AG04449 (cell line): ENCODE results near the gene PTPRK.

Source experiments
- CTCF ChIA-PET: fragments of 350-600 bp; formaldehyde crosslinking; extraction: SDS; loops from one replicate; lab custom pipeline; 2021; ENCODE audit warnings: antibody characterized with exemption; lab: Yijun Ruan, JAX
- POLR2A ChIA-PET: fragments of 400-600, 350-600 bp; formaldehyde crosslinking; extraction: SDS; loops from one replicate; lab custom pipeline; 2020; ENCODE audit warnings: antibody characterized with exemption, inconsistent platforms; lab: Yijun Ruan, JAX
- DNase-seq: peaks from one replicate; pipeline ENCODE4 v3.0.0-alpha.2; 2010; ENCODE audit warnings: low read depth, low spot score
- H3K4me3 ChIP-seq: 2 replicates; pipeline ENCODE4 v1.5.1; 2011; ENCODE audit warnings: low read depth, mild to moderate bottlenecking, control low read depth, low read length
- CTCF ChIP-seq: IDR thresholded peaks from one replicate; pipeline ENCODE4 v1.5.1; 2011; ENCODE audit warnings: mild to moderate bottlenecking, moderate library complexity, low read length, control low read depth, inconsistent platforms; ENCODE audit not compliant: insufficient read depth; ENCODE audit errors: missing control alignments

The PTPRK gene

GRCh38 chr6:128303870-128304269 is 216.5 kb downstream of the PTPRK start:
- H3K4me3 ChIP-seq, result no peak overlapping the region
- CTCF ChIA-PET, result no interaction called here
- no peak for DNase-seq
- POLR2A ChIA-PET, result no interaction called here
- no peak for TF ChIP-seq CTCF

- POLR2A ChIA-PET, result no interaction called here
- no peak for DNase-seq
- no peak overlapping the region for H3K4me3 ChIP-seq
- CTCF ChIA-PET, result no interaction called here
- no peak for TF ChIP-seq CTCF
Observed at GRCh38 chr6:128302942-128303341, 217.5 kb downstream of the PTPRK start.

- DNase-seq, result no peak
- CTCF ChIA-PET, result interaction anchor here (1.2 kb wide), 1 partner anchor 42 kb away, joined by 3 read pairs; no protein-coding TSS in a partner anchor
- TF ChIP-seq CTCF, result no peak
- POLR2A ChIA-PET, result no interaction called here
- no peak overlapping the region for H3K4me3 ChIP-seq
Observed at GRCh38 chr6:128295670-128296069, 224.7 kb downstream of the PTPRK start.

- TF ChIP-seq CTCF, result no peak
- no peak overlapping the region for H3K4me3 ChIP-seq
- CTCF ChIA-PET, result no interaction called here
- DNase-seq, result no peak
- POLR2A ChIA-PET, result no interaction called here
Observed at GRCh38 chr6:128290221-128290620, 230.2 kb downstream of the PTPRK start.

GRCh38 chr6:128284128-128284527 is 236.3 kb downstream of the PTPRK start:
- no peak for TF ChIP-seq CTCF
- CTCF ChIA-PET, result no interaction called here

GRCh38 chr6:128282961-128283360 is 237.4 kb downstream of the PTPRK start:
- CTCF ChIA-PET, result interaction anchor here (1.3 kb wide), 1 partner anchor 427 kb away, joined by 3 read pairs; no protein-coding TSS in a partner anchor
- DNase-seq, result no peak
- TF ChIP-seq CTCF, result no peak
- no peak overlapping the region for H3K4me3 ChIP-seq
- POLR2A ChIA-PET, result no interaction called here

More at GRCh38 chr6:128284128-128284527, 236.3 kb downstream of the PTPRK start:
- POLR2A ChIA-PET, result no interaction called here
- no peak for DNase-seq
- no peak overlapping the region for H3K4me3 ChIP-seq
